BE2C (cell line): ENCODE measurements around the gene PRAC2.

Source experiments
- DNase-seq: peaks from one replicate; pipeline ENCODE4 v3.0.0-alpha.2; 2020
- H3K27me3 ChIP-seq: fragments of 250-450 bp; sonication (Bioruptor Pico); 2 replicates; pipeline ENCODE4 v1.5.1; 2020; ENCODE audit warnings: mild to moderate bottlenecking
- H3K36me3 ChIP-seq: fragments of 250-450 bp; sonication (Bioruptor Pico); 2 replicates; pipeline ENCODE4 v1.5.1; 2020; ENCODE audit warnings: mild to moderate bottlenecking
- H3K4me1 ChIP-seq: fragments of 250-450 bp; sonication (Bioruptor Pico); 2 replicates; pipeline ENCODE4 v1.5.1; 2020
- H3K4me3 ChIP-seq: 2 replicates; pipeline ENCODE4 v1.5.1; 2011; ENCODE audit warnings: low read depth, low read length
- H3K9me3 ChIP-seq: fragments of 250-450 bp; sonication (Bioruptor Pico); 2 replicates; pipeline ENCODE4 v1.5.1; 2020
- TF ChIP-seq, protein P1 (sequence below): IDR thresholded peaks from 2 replicates; pipeline ENCODE4 v1.5.1; 2012; ENCODE audit warnings: mild to moderate bottlenecking, low read depth, low read length

PRAC2 gene

DNA sequence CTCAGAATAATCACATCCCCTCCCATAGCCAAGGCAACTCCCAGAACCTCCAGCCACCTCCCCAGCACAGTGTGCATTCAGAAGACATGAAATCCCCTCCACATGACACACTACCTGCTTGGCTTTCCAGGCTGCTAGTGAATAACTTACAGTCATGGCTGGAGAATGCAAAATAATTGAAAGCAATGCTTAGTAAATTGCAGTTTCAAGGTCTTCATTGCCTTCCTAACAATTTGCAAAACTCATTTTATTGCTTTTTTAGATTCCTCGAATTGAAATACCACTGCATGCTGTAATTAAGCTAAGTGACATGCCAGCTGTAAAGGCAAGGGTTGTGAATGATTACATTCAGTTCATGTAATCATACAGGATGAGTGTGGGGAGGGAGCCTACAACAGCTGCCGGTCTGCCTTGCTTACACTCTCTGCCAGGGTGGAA, 34.6 kb downstream of the PRAC2 start:
- no peak overlapping the region for H3K4me3 ChIP-seq
- H3K36me3 ChIP-seq: no peaks in the 10 kb centered on the region
- no peak for DNase-seq
- H3K4me1 ChIP-seq: no peaks in the 10 kb centered on the region
- peaks cover 94% of the 10 kb centered on the region for H3K27me3 ChIP-seq
- TF ChIP-seq, protein P1, sequence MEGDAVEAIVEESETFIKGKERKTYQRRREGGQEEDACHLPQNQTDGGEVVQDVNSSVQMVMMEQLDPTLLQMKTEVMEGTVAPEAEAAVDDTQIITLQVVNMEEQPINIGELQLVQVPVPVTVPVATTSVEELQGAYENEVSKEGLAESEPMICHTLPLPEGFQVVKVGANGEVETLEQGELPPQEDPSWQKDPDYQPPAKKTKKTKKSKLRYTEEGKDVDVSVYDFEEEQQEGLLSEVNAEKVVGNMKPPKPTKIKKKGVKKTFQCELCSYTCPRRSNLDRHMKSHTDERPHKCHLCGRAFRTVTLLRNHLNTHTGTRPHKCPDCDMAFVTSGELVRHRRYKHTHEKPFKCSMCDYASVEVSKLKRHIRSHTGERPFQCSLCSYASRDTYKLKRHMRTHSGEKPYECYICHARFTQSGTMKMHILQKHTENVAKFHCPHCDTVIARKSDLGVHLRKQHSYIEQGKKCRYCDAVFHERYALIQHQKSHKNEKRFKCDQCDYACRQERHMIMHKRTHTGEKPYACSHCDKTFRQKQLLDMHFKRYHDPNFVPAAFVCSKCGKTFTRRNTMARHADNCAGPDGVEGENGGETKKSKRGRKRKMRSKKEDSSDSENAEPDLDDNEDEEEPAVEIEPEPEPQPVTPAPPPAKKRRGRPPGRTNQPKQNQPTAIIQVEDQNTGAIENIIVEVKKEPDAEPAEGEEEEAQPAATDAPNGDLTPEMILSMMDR: no peak
- no peaks in the 10 kb centered on the region for H3K9me3 ChIP-seq

DNA sequence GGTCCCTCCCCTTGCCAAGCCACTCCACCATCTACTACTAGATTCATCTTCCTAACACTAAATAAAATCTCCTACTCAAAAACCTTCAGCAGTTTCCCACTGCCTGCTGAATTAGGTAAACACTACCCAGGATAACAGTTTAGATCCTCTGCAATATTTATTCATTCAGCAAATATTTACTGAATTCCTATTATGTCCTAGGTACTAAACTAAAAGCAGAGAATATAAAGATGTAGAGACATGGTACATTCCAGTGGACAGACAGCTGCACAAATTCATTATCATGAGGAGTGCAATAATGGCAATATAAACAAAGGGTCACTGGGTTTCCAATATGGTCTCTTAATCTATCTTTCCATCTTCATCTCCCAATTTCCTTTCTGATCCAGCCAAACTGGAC, 36.3 kb downstream of the PRAC2 start:
- no peaks in the 10 kb centered on the region for H3K4me1 ChIP-seq
- H3K27me3 ChIP-seq: peaks cover 93% of the 10 kb centered on the region
- no peak overlapping the region for H3K4me3 ChIP-seq
- no peaks in the 10 kb centered on the region for H3K36me3 ChIP-seq
- TF ChIP-seq, protein P1: no peak
- H3K9me3 ChIP-seq: no peaks in the 10 kb centered on the region
- DNase-seq: no peak

DNA sequence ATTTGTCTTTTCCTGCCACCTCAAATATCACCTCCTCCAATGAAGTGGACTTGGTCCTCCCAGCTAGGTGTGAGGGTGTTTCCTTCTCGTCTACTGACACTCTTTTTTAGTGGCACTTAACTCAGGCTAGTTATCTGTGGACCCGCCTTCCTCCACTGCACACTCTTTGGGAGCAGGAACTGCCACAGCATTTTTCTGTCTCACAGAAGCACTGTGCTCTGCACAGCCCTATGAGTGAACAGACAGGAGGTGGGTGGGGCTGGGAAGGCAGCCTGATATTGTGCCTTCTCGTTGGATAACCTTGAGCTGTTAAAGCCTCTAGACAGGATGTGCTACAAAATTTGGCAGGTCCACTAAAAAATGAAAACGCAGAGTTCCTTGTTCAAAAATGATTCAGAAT, 37.4 kb downstream of the PRAC2 start:
- Histone ChIP-seq H3K4me3 (no peak overlapping the region), H3K4me1 (no peaks in the 10 kb centered on the region), H3K36me3 (no peaks in the 10 kb centered on the region), H3K27me3 (peaks cover 93% of the 10 kb centered on the region), H3K9me3 (no peaks in the 10 kb centered on the region)
- no peak for DNase-seq
- TF ChIP-seq, protein P1: no peak

DNA sequence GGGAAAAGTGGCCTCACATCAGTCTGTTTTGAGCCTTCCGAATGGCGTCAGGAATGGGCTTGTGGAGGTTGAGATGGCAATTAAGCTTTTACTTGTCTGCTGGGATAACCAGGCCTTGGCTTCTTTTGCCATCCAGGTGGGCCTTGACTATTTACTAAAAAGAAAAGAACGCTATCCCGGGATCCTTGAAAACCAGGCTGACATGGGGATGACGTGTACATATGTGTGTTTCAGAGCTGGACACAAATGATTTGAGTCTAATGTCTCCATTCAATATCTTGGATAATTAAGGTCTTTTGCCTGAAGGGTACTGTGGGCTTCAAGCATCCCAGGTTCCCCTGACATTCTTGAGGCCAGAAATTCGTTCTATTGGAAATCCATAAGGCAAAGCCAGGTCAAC, 38.1 kb downstream of the PRAC2 start:
- Histone ChIP-seq H3K36me3 (no peaks in the 10 kb centered on the region), H3K9me3 (no peaks in the 10 kb centered on the region)

DNA sequence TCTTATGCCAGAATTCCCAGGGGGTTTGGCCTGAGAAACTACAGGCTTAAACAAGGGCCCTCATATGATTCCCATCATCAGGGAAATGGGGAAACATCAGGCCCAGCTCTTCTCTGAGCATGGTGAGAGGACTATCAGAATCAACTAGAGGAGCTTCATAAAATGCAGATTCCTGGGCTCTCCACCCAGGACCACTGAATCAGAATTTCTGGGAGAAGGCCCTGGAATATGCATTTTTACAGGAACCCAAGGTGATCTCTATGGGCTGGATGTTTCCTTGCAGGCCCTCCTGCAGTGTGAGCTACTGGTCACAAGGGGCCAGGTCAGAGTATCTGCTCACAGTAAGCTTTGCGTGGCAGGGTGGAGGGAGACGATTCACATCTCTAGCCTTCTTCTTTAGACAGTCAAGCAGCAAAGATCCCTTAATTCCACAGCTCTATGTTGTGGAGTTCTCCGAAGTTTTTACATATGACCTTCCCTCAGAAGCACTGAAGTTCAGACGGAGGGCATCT, 44.3 kb downstream of the PRAC2 start:
- H3K27me3 ChIP-seq: peaks cover 58% of the 10 kb centered on the region
- DNase-seq: no peak
- no peaks in the 10 kb centered on the region for H3K9me3 ChIP-seq
- no peaks in the 10 kb centered on the region for H3K4me1 ChIP-seq
- TF ChIP-seq, protein P1: no peak
- H3K36me3 ChIP-seq: no peaks in the 10 kb centered on the region
- H3K4me3 ChIP-seq: no peak overlapping the region

More for the DNA sequence above, 38.1 kb downstream of the PRAC2 start:
- Histone ChIP-seq H3K4me1 (no peaks in the 10 kb centered on the region), H3K27me3 (peaks cover 90% of the 10 kb centered on the region), H3K4me3 (no peak overlapping the region)
- TF ChIP-seq, protein P1: no peak
- DNase-seq: no peak

DNA sequence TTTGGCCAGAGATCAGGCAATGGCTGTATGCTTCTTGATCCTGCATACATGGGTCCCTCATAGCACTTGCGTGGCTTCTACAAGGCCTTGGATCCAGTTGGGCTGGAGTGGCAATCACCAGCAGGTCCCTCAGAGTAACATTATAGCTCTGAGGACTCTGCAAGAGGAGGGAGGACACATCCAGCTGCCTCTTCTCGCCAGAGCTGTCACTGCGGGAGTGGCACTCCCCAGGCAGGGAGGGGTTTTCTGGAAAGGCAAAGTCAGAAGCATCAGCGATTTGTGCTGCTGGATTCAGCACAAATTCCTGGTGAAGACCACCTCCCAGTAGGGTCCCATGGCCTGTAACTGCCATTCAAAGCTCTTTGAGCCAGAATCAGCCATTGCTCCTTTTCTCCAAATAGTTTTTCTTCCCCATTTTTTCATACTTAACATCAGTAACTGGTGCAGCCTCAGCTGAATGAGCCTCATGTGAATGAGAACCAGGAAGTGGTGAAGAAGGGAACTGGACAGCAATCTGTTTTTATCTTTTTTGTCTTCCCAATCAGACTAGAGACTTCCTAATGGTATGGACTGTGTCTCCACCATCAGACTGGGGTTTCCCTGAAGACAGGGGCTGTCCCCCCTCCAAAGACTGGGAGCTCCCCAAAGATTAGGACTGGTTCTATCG, 46.2 kb downstream of the PRAC2 start:
- no peak overlapping the region for H3K4me3 ChIP-seq
- no peak for DNase-seq
- no peaks in the 10 kb centered on the region for H3K4me1 ChIP-seq
- H3K9me3 ChIP-seq: no peaks in the 10 kb centered on the region
- no peaks in the 10 kb centered on the region for H3K36me3 ChIP-seq
- TF ChIP-seq, protein P1: no peak
- peaks cover 51% of the 10 kb centered on the region for H3K27me3 ChIP-seq
